Kidney (tissue), 14 donors: Measurements from ENCODE around the gene DLX6. TPM values are rescaled to one million over a fixed set of nuclear protein-coding genes. Genes with fewer than 3 reads are reported as not detected.

Source experiments
- DNase-seq, 5 donors: peaks; one replicate each; pipeline ENCODE4 v3.0.0-alpha.2; 2013 to 2020
- FAIRE-seq: peaks from 2 replicates; lab custom pipeline; 2012; peaks lifted over from hg19 to GRCh38; lab: Jason Lieb, UNC
- H3K27ac ChIP-seq, 2 donors: one replicate each; pipeline ENCODE4 v1.7.0; 2013; ENCODE audit warnings: low read depth in 2 of 2, low read length in 2 of 2, inconsistent platforms in 1 of 2
- H3K27me3 ChIP-seq: one replicate; pipeline ENCODE4 v1.7.1; 2013; ENCODE audit warnings: low read length, inconsistent platforms; ENCODE audit not compliant: control insufficient read depth, insufficient read depth
- H3K36me3 ChIP-seq, 3 donors: one replicate each; pipeline versions ENCODE4 v1.7.0 to v1.7.1; 2013; ENCODE audit warnings: low read length in 3 of 3, control low read depth in 1 of 3, inconsistent platforms in 1 of 3; ENCODE audit not compliant: insufficient read depth in 3 of 3, control insufficient read depth in 2 of 3
- H3K4me1 ChIP-seq, 3 donors: one replicate each; pipeline versions ENCODE4 v1.7.0 to v1.7.1; 2013; ENCODE audit warnings: low read length in 3 of 3, inconsistent platforms in 1 of 3, low read depth in 1 of 3; ENCODE audit not compliant: control insufficient read depth in 2 of 3, insufficient read depth in 2 of 3
- H3K4me3 ChIP-seq, 3 donors: one replicate each; pipeline versions ENCODE4 v1.7.0 to v1.8.1; 2013; ENCODE audit warnings: low read length in 3 of 3, control low read depth in 1 of 3, inconsistent platforms in 1 of 3
- H3K9ac ChIP-seq, 3 donors: one replicate each; pipeline versions ENCODE4 v1.7.0 to v1.7.1; 2013; ENCODE audit warnings: low read length in 3 of 3, control low read depth in 1 of 3, inconsistent platforms in 1 of 3
- H3K9me3 ChIP-seq, 3 donors: one replicate each; pipeline versions ENCODE4 v1.7.0 to v1.7.1; 2013; ENCODE audit warnings: low read length in 3 of 3, control low read depth in 1 of 3, inconsistent platforms in 1 of 3; ENCODE audit not compliant: control insufficient read depth in 2 of 3, insufficient read depth in 1 of 3
- intact Hi-C: fragments of 100-400 bp; cut with DNase I; formaldehyde crosslinking; loops from one replicate; pipeline ENCODE4 v1.11.1; 2022
- polyA plus RNA-seq: library from polyadenylated mRNA; stranded (reverse); fragments of 350-450 nt; fragmentation: Illumina TruSeq; extraction: RNeasy Lipid Tissue Mini Kit (QIAGEN cat#74804); gene quantifications from one replicate; pipeline ENCODE4 v1.2.3, GENCODE V29; 2014; ENCODE audit warnings: low read depth, low replicate concordance; ENCODE audit not compliant: insufficient read depth
- total RNA-seq: library from RNA; stranded (reverse); fragmentation: NEBNext Ultra II Directional; extraction: Animal tissue kit (Norgen Biotek cat#: 25700); gene quantifications from one replicate; pipeline ENCODE4 v1.2.1, GENCODE V29; 2021
- TF ChIP-seq, protein P1 (sequence below): IDR thresholded peaks from 3 replicates; pipeline ENCODE4 v1.5.1; 2012; ENCODE audit warnings: mild to moderate bottlenecking, moderate library complexity, borderline replicate concordance; ENCODE audit not compliant: insufficient read depth; ENCODE audit errors: extremely low read depth
- donor health status: control.
- donor health status: control.
- donor health status: control.
- donor health status: control.
- donor health status: control.
- donor health status: DM: yes; HTN: yes; CAD: no.
- donor health status: Normal renal cell carcinoma (clear cell type).

Gene DLX6
- total and polyA plus RNA-seq, 2 donors from 2014 or later, result 0.13 TPM; not detected in 1

DNA sequence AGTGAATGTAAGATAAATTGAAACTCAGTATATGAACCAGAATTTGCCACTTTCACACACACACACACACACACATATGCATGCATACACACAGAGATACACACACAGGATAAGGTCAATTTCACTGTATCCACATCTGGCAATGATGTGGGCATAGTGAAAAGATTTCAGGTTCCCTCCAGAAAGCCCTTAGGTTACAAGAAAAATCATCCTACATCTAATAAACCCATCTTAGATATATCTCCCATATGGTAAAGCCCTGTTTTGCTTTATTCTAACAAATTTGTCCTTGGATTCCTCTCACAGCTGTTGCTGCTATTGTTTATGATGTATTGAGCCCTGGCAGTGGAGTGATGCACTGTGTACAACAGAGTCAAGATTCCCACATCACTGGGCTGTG lies 27.9 kb upstream of the DLX6 start:
- no peaks in the 10 kb centered on the region for H3K36me3 ChIP-seq
- FAIRE-seq, result no peak
- no peak overlapping the region for H3K9ac ChIP-seq
- no peaks in the 10 kb centered on the region for H3K9me3 ChIP-seq
- no peak overlapping the region for H3K27ac ChIP-seq
- H3K4me1 ChIP-seq, result no peaks in the 10 kb centered on the region
- no peak for DNase-seq
- H3K27me3 ChIP-seq, result no peaks in the 10 kb centered on the region
- intact Hi-C loops, result no loop called here
- no peak overlapping the region for H3K4me3 ChIP-seq
- TF ChIP-seq, protein P1, sequence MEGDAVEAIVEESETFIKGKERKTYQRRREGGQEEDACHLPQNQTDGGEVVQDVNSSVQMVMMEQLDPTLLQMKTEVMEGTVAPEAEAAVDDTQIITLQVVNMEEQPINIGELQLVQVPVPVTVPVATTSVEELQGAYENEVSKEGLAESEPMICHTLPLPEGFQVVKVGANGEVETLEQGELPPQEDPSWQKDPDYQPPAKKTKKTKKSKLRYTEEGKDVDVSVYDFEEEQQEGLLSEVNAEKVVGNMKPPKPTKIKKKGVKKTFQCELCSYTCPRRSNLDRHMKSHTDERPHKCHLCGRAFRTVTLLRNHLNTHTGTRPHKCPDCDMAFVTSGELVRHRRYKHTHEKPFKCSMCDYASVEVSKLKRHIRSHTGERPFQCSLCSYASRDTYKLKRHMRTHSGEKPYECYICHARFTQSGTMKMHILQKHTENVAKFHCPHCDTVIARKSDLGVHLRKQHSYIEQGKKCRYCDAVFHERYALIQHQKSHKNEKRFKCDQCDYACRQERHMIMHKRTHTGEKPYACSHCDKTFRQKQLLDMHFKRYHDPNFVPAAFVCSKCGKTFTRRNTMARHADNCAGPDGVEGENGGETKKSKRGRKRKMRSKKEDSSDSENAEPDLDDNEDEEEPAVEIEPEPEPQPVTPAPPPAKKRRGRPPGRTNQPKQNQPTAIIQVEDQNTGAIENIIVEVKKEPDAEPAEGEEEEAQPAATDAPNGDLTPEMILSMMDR, result no peak

DNA sequence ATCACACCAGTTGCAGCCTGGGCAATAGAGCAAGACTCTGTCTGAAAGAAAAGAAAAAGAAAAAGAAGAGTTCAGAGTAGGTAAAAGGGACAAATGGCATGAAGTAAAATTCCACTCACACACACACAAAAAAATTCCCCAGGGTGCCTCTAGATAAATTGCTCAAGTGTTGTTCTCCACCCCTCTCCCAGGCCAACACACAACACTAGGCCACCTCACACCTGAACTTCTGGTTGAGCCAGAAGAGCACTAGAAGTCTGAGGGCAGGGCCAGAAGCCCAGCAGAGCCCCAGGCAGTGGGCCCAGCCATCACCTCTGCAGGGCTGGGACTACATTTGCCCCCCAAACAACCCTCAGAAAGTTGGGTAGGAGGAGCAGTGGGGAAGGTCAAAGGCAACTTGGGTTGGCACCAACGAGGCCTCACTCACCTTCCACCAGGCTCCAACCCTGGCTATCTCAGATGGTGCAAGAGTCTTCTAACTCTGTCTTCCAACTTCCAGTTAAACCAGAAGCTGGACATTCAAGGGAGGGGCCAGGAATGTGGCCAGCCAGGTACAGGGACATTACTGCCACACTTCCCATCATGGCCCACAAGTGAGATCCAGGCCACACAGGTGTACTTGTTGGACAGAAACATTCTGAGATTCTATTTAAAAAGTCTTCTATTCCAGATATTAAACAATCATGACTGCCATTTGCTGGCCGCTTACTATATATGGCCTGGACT lies 25.6 kb upstream of the DLX6 start:
- no peak for FAIRE-seq
- no peaks in the 10 kb centered on the region for H3K36me3 ChIP-seq
- H3K9me3 ChIP-seq, result no peaks in the 10 kb centered on the region
- no peaks in the 10 kb centered on the region for H3K4me1 ChIP-seq
- DNase-seq, result no peak
- intact Hi-C loops, result no loop called here
- no peaks in the 10 kb centered on the region for H3K27me3 ChIP-seq
- no peak overlapping the region for H3K4me3 ChIP-seq
- H3K27ac ChIP-seq, result no peak overlapping the region
- no peak overlapping the region for H3K9ac ChIP-seq
- TF ChIP-seq, protein P1, result no peak

DNA sequence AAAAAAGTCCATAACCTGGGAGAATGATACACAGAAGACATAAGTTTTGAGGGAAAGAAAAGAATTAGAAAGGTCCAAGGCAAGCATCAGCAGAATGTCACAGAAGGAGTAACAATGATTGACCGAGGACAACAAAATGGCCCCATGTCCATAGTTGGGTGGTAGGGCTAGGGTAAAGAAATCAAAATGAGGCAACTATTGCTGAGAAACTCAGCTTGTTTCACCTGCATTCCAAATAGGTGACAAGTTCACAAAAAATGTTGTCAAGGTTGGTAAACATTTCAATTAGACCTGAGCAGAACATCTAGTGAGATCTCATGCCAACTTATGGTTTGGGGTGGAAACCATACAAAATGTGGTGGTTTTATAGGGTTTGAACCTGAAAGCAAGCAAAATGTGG lies 22.8 kb upstream of the DLX6 start:
- H3K9ac ChIP-seq, result no peak overlapping the region
- intact Hi-C loops, result no loop called here
- TF ChIP-seq, protein P1, result no peak
- no peaks in the 10 kb centered on the region for H3K36me3 ChIP-seq
- FAIRE-seq (no peak), DNase-seq (no peak)
- no peak overlapping the region for H3K27ac ChIP-seq
- H3K9me3 ChIP-seq, result no peaks in the 10 kb centered on the region
- H3K4me3 ChIP-seq, result no peak overlapping the region
- H3K4me1 ChIP-seq, result no peaks in the 10 kb centered on the region
- peaks cover 13% of the 10 kb centered on the region for H3K27me3 ChIP-seq
